K562 (cell line): ENCODE data around the gene GLRX3. TPM values are rescaled to one million over a fixed set of nuclear protein-coding genes. Genes with fewer than 3 reads are reported as not detected.

Experiments used
- CLOCK ChIP-seq: fragments of 250-450 bp; sonication (Bioruptor Pico); IDR thresholded peaks from 2 replicates; pipeline ENCODE4 v1.4.0; 2020; ENCODE audit warnings: mild to moderate bottlenecking, moderate library complexity, borderline replicate concordance
- DACH1 ChIP-seq: fragments of 450-650 bp; IDR thresholded peaks from 2 replicates; pipeline ENCODE4 v1.6.1; 2018; ENCODE audit not compliant: partially characterized antibody
- DIDO1 ChIP-seq: fragments of 450-650 bp; IDR thresholded peaks from 2 replicates; pipeline ENCODE4 v1.6.1; 2016; ENCODE audit warnings: low read depth, missing biosample characterization, missing genetic modification characterization
- E4F1 ChIP-seq: fragments of 250-450 bp; sonication (Bioruptor Pico); IDR thresholded peaks from 2 replicates; pipeline ENCODE4 v1.5.0; 2021; ENCODE audit warnings: mild to moderate bottlenecking, borderline replicate concordance
- FOSL1 ChIP-seq: fragments of 200-800 bp; sonication (Bioruptor generic); conservative IDR thresholded peaks from 2 replicates; pipeline ENCODE4 v1.6.1; 2016; ENCODE audit warnings: missing genetic modification characterization, missing compliant biosample characterization
- FOXJ2 ChIP-seq: fragments of 200-800 bp; sonication (Bioruptor generic); IDR thresholded peaks from 2 replicates; pipeline ENCODE4 v1.6.1; 2016; ENCODE audit warnings: missing genetic modification characterization, missing compliant biosample characterization
- ID3 ChIP-seq, 2 experiments: fragments of 250-450 bp in 1 of 2; fragments of 450-650 bp in 1 of 2; sonication (Bioruptor Pico) in 1 of 2; IDR thresholded peaks; 2 replicates each; pipeline versions ENCODE4 v1.6.1 to v1.8.0; 2016 to 2021; ENCODE audit warnings: mild to moderate bottlenecking in 2 of 2, moderate library complexity in 2 of 2, missing compliant biosample characterization in 1 of 2, missing genetic modification characterization in 1 of 2
- ILK ChIP-seq: fragments of 450-650 bp; IDR thresholded peaks from 2 replicates; pipeline ENCODE4 v1.6.1; 2016; ENCODE audit warnings: missing genetic modification characterization, low read depth, mild to moderate bottlenecking, missing compliant biosample characterization, moderate library complexity, borderline replicate concordance
- MTF1 ChIP-seq: fragments of 250-450 bp; sonication (Bioruptor Pico); IDR thresholded peaks from 2 replicates; pipeline ENCODE4 v1.9.0; 2021; ENCODE audit warnings: moderate library complexity, mild to moderate bottlenecking, inconsistent platforms, borderline replicate concordance
- NR2C1 ChIP-seq, 2 experiments: fragments of 450-650 bp; IDR thresholded peaks; 2 replicates each; pipeline ENCODE4 v1.6.1; 2017; ENCODE audit warnings: mild to moderate bottlenecking in 2 of 2, antibody characterized with exemption in 1 of 2, inconsistent platforms in 1 of 2, missing compliant biosample characterization in 1 of 2, missing genetic modification characterization in 1 of 2
- THAP12 ChIP-seq: fragments of 250-450 bp; sonication (Bioruptor Pico); IDR thresholded peaks from 2 replicates; pipeline ENCODE4 v1.9.0; 2021; ENCODE audit warnings: mild to moderate bottlenecking, inconsistent platforms
- ZBTB17 ChIP-seq: fragments of 450-650 bp; formaldehyde crosslinking; IDR thresholded peaks from 2 replicates; pipeline ENCODE4 v1.4.0; 2020; ENCODE audit warnings: mild to moderate bottlenecking
- ZBTB49 ChIP-seq: sonication (generic); formaldehyde crosslinking; IDR thresholded peaks from 2 replicates; pipeline ENCODE4 v1.8.0; 2022; ENCODE audit warnings: missing genetic modification reagents, mild to moderate bottlenecking, borderline replicate concordance
- ZNF75A ChIP-seq: fragments of 450-650 bp; formaldehyde crosslinking; IDR thresholded peaks from 2 replicates; pipeline ENCODE4 v1.4.0; 2020; ENCODE audit warnings: mild to moderate bottlenecking
- ZNF778 ChIP-seq: fragments of 450-650 bp; formaldehyde crosslinking; IDR thresholded peaks from 2 replicates; pipeline ENCODE4 v1.4.0; 2020; ENCODE audit warnings: mild to moderate bottlenecking, moderate library complexity
- polyA plus RNA-seq, 8 experiments: library from polyadenylated mRNA; depleted of rRNA in 4 of 8; stranded (reverse) in 5 of 8; unstranded in 3 of 8; fragments of >200 nt; fragmentation: Nextera tagmentation in 2 of 8; fragmentation: Illumina TruSeq in 1 of 8; extraction: Ambion mirVana in 2 of 8; extraction: Trizol in 1 of 8; gene quantifications; 2 replicates each; pipeline versions ENCODE4 v1.2.1 to v1.2.3, GENCODE V29; 2011 to 2014; ENCODE audit warnings: inconsistent platforms in 1 of 8, missing spikeins in 1 of 8
- total RNA-seq, 7 experiments: library from RNA; depleted of rRNA in 6 of 7; stranded (reverse); fragments of >200 nt in 6 of 7; fragmentation: Illumina TruSeq in 2 of 7; extraction: Trizol in 2 of 7; gene quantifications; 2 replicates each; pipeline versions ENCODE4 v1.2.1 to v1.2.3, GENCODE V29; 2011 to 2021; ENCODE audit warnings: low replicate concordance in 1 of 7

Gene GLRX3
- total and polyA plus RNA-seq, 9 of the 15 experiments (the other 6 are each of a cell fraction or from before 2014, with no cell fraction given): 115 to 190 (median 169) TPM

GRCh38 chr10:130136226-130137089 is at the start of gene GLRX3 (continued):
- no peak for TF ChIP-seq FOXJ2
- TF ChIP-seq FOSL1 (tag): peak; percentile 65
- TF ChIP-seq ID3 (CRISPR knock-in tag; IDR thresholded peaks at IDR 0.05): no peak
- TF ChIP-seq ID3 (tag; IDR thresholded peaks at IDR 0.05): no peak
- no peak for TF ChIP-seq MTF1 (CRISPR knock-in tag)
- TF ChIP-seq ZNF778 (CRISPR knock-in tag): no peak
- peak; percentile 27 for TF ChIP-seq DACH1
- TF ChIP-seq NR2C1 (IDR thresholded peaks at IDR 0.05): no peak
- no peak for TF ChIP-seq NR2C1 (tag; IDR thresholded peaks at IDR 0.05)
- no peak for TF ChIP-seq E4F1 (CRISPR knock-in tag)
- peak; percentile 99 for TF ChIP-seq ZBTB17 (CRISPR knock-in tag)
- TF ChIP-seq CLOCK (CRISPR knock-in tag): no peak
- TF ChIP-seq ZBTB49 (CRISPR knock-in tag): no peak
- no peak for TF ChIP-seq ILK (tag)
- no peak for TF ChIP-seq ZNF75A
- no peak for TF ChIP-seq DIDO1 (tag)
- TF ChIP-seq THAP12 (CRISPR knock-in tag): no peak
